ENCODE results near the gene TIMM10. TPM values are rescaled to one million over a fixed set of nuclear protein-coding genes. Genes with fewer than 3 reads are reported as not detected.

TIMM10 gene
- total RNA-seq, 1 experiment from 2014 or later, result 152 TPM

GRCh38 chr11:57490456-57491248, 39.9 kb downstream of the TIMM10 start:
- ATAC-seq, result no peak
- CTCF ChIA-PET, result interaction anchor here (0.6 kb wide), 1 partner anchor 70 kb away, joined by 3 read pairs; no protein-coding TSS in a partner anchor
- Histone ChIP-seq H3K4me1 (ENCODE audit: control insufficient read depth, insufficient read depth, low read length) (no peaks in the 10 kb centered on the region), H3K9me3 (ENCODE audit: control insufficient read depth, insufficient read depth, low read depth, low read length) (no peaks in the 10 kb centered on the region), H3K36me3 (ENCODE audit: control insufficient read depth, insufficient read depth, low read length) (no peaks in the 10 kb centered on the region), H3K4me3 (ENCODE audit: low read depth in 2 of 2, low read length in 2 of 2) (no peak overlapping the region), H3K27me3 (ENCODE audit: control insufficient read depth, insufficient read depth, low read length) (no peaks in the 10 kb centered on the region), H3K27ac (ENCODE audit: low read length) (no peak overlapping the region)
- no TSS peak for BruUV-seq (replicated peaks)
- TF ChIP-seq POLR2AphosphoS5 (IDR thresholded peaks at IDR 0.05; ENCODE audit: low read depth, low read length) (no peak), REST (IDR thresholded peaks at IDR 0.05; ENCODE audit: insufficient read depth in 1 of 2, low read depth in 2 of 2, low read length in 1 of 2) (no peak), CTCF (IDR thresholded peaks at IDR 0.05) (no peak), TCF7L2 (IDR thresholded peaks at IDR 0.05; ENCODE audit: low read depth, low read length) (no peak)
- intact Hi-C loops (cut with micrococcal nuclease; ENCODE audit: unreplicated experiment) (loop anchor here (5.0 kb wide), 1 partner anchor 37 kb away; no protein-coding TSS in a partner anchor), in situ Hi-C loops (cut with HindIII; ENCODE audit: low pct_unique_long_range_greater_than_20kb, low sequenced_read_pairs) (no loop called here)
- no peak for DNase-seq (ENCODE audit: low read depth, low spot score)
- POLR2A ChIA-PET, result no interaction called here

- TF ChIP-seq TCF7L2 (IDR thresholded peaks at IDR 0.05; ENCODE audit: low read depth, low read length) (no peak), SIN3A (IDR thresholded peaks at IDR 0.05; ENCODE audit: borderline replicate concordance, insufficient read depth, low read depth, low read length) (no peak), CTCF (IDR thresholded peaks at IDR 0.05) (no peak), POLR2AphosphoS5 (IDR thresholded peaks at IDR 0.05; ENCODE audit: low read depth, low read length) (no peak), REST (IDR thresholded peaks at IDR 0.05; ENCODE audit: insufficient read depth in 1 of 2, low read depth in 2 of 2, low read length in 1 of 2) (no peak)
- no peak overlapping the region for H3K4me3 ChIP-seq (ENCODE audit: low read depth in 2 of 2, low read length in 2 of 2)
- no peak for ATAC-seq
- H3K9me3 ChIP-seq (ENCODE audit: control insufficient read depth, insufficient read depth, low read depth, low read length), result no peaks in the 10 kb centered on the region
- DNase-seq (ENCODE audit: low read depth, low spot score), result no peak
- CTCF ChIA-PET, result no interaction called here
- intact Hi-C loops (cut with micrococcal nuclease; ENCODE audit: unreplicated experiment), result no loop called here
- in situ Hi-C loops (cut with HindIII; ENCODE audit: low pct_unique_long_range_greater_than_20kb, low sequenced_read_pairs), result no loop called here
- H3K27ac ChIP-seq (ENCODE audit: low read length), result no peak overlapping the region
- BruUV-seq (replicated peaks), result no TSS peak
- H3K36me3 ChIP-seq (ENCODE audit: control insufficient read depth, insufficient read depth, low read length), result no peaks in the 10 kb centered on the region
- peaks cover 3% of the 10 kb centered on the region; the same call in 1 of the 2 replicates for H3K27me3 ChIP-seq (ENCODE audit: control insufficient read depth, insufficient read depth, low read length)
- H3K4me1 ChIP-seq (ENCODE audit: control insufficient read depth, insufficient read depth, low read length), result no peaks in the 10 kb centered on the region
- POLR2A ChIA-PET, result no interaction called here
Measured at GRCh38 chr11:57487920-57488659, 42.5 kb downstream of the TIMM10 start.
